ENCODE data around the gene LTA4H. TPM values are rescaled to one million over a fixed set of nuclear protein-coding genes. Genes with fewer than 3 reads are reported as not detected.

Gene LTA4H
- total and polyA plus RNA-seq, 9 donors: 82.8 to 282 (median 106) TPM

DNA sequence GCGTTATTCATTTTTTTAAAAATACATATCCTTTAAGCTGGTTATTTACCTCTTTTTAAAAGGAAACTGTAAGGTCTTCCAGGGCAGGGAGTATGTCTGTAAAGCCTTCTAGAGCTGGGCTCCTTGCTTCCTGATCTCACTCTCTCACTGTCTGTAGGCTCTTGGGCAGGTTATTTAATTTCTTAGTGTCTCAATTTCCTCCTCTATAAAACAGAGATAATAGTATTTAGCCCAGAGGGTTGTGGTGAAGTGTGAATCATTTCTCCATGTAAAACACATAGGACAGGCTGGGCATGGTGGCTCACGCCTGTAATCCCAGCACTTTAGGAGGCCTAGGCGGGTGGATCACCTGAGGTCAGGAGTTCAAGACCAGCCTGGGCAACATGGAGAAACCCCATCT, 25.9 kb upstream of the LTA4H start:
- no peaks in the 10 kb centered on the region for H3K4me1 ChIP-seq (ENCODE audit: insufficient read depth)
- TF ChIP-seq EP300 (IDR thresholded peaks at IDR 0.05) (no peak), POLR2A (IDR thresholded peaks at IDR 0.05) (no peak)
- TF ChIP-seq, protein P1, sequence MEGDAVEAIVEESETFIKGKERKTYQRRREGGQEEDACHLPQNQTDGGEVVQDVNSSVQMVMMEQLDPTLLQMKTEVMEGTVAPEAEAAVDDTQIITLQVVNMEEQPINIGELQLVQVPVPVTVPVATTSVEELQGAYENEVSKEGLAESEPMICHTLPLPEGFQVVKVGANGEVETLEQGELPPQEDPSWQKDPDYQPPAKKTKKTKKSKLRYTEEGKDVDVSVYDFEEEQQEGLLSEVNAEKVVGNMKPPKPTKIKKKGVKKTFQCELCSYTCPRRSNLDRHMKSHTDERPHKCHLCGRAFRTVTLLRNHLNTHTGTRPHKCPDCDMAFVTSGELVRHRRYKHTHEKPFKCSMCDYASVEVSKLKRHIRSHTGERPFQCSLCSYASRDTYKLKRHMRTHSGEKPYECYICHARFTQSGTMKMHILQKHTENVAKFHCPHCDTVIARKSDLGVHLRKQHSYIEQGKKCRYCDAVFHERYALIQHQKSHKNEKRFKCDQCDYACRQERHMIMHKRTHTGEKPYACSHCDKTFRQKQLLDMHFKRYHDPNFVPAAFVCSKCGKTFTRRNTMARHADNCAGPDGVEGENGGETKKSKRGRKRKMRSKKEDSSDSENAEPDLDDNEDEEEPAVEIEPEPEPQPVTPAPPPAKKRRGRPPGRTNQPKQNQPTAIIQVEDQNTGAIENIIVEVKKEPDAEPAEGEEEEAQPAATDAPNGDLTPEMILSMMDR (IDR thresholded peaks at IDR 0.05): no peak
- WGBS, 3 donors: 88 to 94% (median 90%) methylated on average over 3 of the region's 3 CpGs
- no peak overlapping the region for H3K27ac ChIP-seq
- DNase-seq: no peak
- no peak overlapping the region for H3K4me3 ChIP-seq
- intact Hi-C loops (cut with DNase I): loop anchor here (5.0 kb wide), 3 partner anchors 151 to 456 kb away; no protein-coding TSS in a partner anchor
- H3K36me3 ChIP-seq: no peaks in the 10 kb centered on the region
- H3K27me3 ChIP-seq: no peaks in the 10 kb centered on the region
- H3K9me3 ChIP-seq: no peaks in the 10 kb centered on the region

- intact Hi-C loops (cut with DNase I): loop anchor here (5.0 kb wide), 3 partner anchors 152 to 457 kb away; no protein-coding TSS in a partner anchor
- no peaks in the 10 kb centered on the region for H3K9me3 ChIP-seq
- no peaks in the 10 kb centered on the region for H3K4me1 ChIP-seq (ENCODE audit: insufficient read depth)
- 70 to 78% (median 77%) methylated on average over 7 of the region's 7 CpGs for WGBS, 3 donors
- H3K27me3 ChIP-seq: no peaks in the 10 kb centered on the region
- H3K36me3 ChIP-seq: no peaks in the 10 kb centered on the region
- no peak for TF ChIP-seq EP300 (IDR thresholded peaks at IDR 0.05)
- TF ChIP-seq, protein P1 (IDR thresholded peaks at IDR 0.05): no peak
- TF ChIP-seq POLR2A (IDR thresholded peaks at IDR 0.05): no peak
- no peak overlapping the region for H3K27ac ChIP-seq
- H3K4me3 ChIP-seq: no peak overlapping the region
- no peak for DNase-seq
Observed at GRCh38 chr12:96060041-96060440, 24.7 kb upstream of the LTA4H start.

DNA sequence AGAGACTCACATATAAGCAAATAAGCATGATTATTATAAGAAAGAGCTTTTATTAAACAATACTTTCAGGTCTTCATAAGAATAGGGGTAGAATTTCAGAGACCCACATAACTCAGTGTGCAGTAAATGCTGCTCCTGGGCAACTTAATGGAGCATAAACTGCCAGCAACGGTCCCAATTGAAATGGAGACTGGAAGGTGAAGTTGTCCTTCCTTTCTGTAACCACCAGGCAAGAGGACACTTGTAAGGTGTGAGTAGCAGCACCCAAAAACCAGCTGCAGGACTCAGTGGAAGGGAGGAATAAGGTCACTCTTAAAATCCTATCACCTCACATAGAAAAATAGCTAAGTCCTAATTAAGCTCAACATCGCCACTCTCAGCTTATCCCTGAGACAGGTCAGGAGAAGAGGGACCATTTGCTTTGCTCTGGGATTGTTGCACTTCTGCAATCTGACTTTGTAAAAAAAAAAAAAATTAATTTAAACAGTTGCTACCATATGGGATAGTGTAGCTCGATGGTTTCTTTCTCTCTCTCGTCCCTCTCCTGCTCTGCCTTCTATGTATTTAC, 22.7 kb upstream of the LTA4H start:
- 72 to 76% (median 75%) methylated on average over 4 of the region's 4 CpGs for WGBS, 3 donors

GRCh38 chr12:96056646-96057455, 21.5 kb upstream of the LTA4H start:
- 86 to 92% (median 89%) methylated on average over 8 of the region's 8 CpGs for WGBS, 3 donors
- no peaks in the 10 kb centered on the region for H3K9me3 ChIP-seq
- intact Hi-C loops (cut with DNase I): no loop called here
- no peak overlapping the region for H3K4me3 ChIP-seq
- TF ChIP-seq POLR2A (IDR thresholded peaks at IDR 0.05): no peak
- TF ChIP-seq, protein P1 (IDR thresholded peaks at IDR 0.05): no peak
- TF ChIP-seq EP300 (IDR thresholded peaks at IDR 0.05): no peak
- H3K27ac ChIP-seq: no peak overlapping the region
- no peaks in the 10 kb centered on the region for H3K27me3 ChIP-seq
- no peak for DNase-seq
- H3K36me3 ChIP-seq: no peaks in the 10 kb centered on the region
- H3K4me1 ChIP-seq (ENCODE audit: insufficient read depth): no peaks in the 10 kb centered on the region

More for the DNA sequence above, 22.7 kb upstream of the LTA4H start:
- DNase-seq: no peak
- Histone ChIP-seq H3K27ac (no peak overlapping the region), H3K27me3 (no peaks in the 10 kb centered on the region), H3K4me3 (no peak overlapping the region), H3K4me1 (ENCODE audit: insufficient read depth) (no peaks in the 10 kb centered on the region), H3K36me3 (no peaks in the 10 kb centered on the region), H3K9me3 (no peaks in the 10 kb centered on the region)
- intact Hi-C loops (cut with DNase I): no loop called here
- TF ChIP-seq EP300 (IDR thresholded peaks at IDR 0.05): no peak
- TF ChIP-seq, protein P1 (IDR thresholded peaks at IDR 0.05): no peak
- TF ChIP-seq POLR2A (IDR thresholded peaks at IDR 0.05): no peak

All from ovary (tissue), 9 donors.